Ecto neural progenitor cell (in vitro differentiated cells): ENCODE measurements around the gene BCAS4.
"Not testable (repeated sequence)": the region's sequence is repeated elsewhere in the genome, so short reads cannot be mapped to it uniquely, and the experiment has no call there.

Source experiments
- DNase-seq: peaks from one replicate; pipeline ENCODE4 v3.0.0-alpha.2; 2018; ENCODE audit warnings: low spot score

Gene BCAS4

GRCh38 chr20:50794846-50795634 lies at the start of gene BCAS4:
Gene BCAS4 (plus strand): TSS chr20:50795061. CDS start chr20:50795084, 23 bp downstream.
- DNase-seq: peak; percentile 89

DNA sequence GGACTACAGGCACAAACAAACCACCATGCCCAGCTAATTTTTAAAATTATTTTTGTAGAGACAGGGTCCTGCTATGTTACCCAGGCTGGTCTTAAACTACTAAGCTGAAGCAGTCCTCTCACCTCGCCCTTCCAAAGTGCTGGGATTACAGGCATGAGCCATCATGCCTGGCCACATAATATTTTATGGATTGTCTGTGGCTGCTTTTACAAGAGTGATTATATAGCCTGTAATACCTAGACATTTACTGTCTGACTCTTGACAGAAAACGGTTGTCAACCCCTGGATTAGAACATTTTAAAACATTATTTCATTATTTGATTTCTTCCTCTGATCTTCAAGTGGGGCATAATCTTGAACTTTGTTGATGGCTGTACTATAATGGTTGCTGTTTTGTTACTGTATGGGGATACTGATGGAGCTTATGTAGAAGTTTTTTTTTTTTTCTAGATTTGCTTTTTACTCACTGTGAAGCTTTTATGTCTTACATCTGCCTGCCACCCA lies 49.2 kb upstream of the BCAS4 start:
- DNase-seq: peak; percentile 15

GRCh38 chr20:50746138-50746940 lies 48.5 kb upstream of the BCAS4 start:
- no peak for DNase-seq

DNA sequence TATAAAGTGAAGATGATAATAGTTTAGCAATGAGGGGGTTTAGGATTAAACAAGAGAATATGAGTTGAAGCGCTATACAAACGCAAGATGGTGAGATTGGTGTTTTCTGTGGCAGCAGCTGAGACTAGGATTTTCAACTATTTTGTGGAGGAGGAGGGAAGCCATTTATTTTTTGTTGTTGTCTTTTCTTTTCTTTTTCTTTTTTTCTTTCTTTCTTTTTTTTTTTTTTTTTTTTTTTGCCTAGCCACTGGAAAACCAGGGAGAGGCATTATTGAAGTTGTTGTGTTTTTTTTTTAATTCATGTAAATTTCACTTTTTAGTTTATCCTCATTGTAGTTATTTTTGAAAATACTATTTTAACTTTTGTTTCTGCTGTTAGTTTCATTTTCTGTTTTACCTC lies 47.6 kb upstream of the BCAS4 start:
- DNase-seq: no peak

DNA sequence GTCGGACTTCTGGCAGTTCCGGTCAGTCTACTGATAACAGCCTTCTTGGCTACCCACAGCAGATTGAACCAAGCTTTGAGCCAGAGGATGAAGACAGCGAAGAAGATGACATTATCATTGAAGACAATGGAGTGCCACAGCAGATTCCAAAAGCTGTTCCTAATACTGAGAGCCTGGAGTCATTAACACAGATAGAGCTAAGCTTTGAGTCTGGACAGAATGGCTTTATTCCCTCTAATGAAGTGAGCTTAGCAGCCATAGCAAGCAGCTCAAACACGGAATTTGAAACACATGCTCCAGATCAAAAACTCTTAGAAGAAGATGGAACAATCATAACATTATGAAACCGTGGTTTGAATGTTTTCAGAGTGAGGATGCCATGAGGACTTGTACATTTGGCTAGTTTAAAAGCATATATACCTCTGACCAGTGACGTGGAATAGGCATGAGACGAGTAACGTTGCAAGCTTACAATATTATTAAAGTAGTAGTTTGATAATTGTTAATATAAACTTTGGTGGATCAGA lies 44.7 kb upstream of the BCAS4 start:
- DNase-seq: peak; percentile 15

- DNase-seq: no peak
These were observed 41.7 kb upstream of the BCAS4 start for GRCh38 chr20:50753152-50753551.

DNA sequence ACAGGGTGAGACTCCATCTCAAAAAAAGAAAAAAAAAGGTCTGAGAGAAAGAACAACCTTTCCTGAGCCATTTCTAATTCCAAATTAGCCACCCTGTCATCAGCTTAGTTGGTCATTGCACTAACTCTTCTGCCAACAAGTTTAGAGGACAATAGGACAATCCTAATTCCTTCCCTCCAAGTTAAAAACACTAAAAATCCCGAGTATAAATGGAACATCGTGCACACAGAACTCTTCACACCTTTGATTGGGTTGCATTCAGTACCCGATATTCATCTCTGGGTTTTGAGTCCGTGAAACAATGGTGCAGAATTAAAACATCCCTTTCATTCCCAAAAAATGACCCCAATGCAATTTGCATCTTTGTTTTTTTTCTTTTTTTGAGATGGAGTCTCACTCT lies 40.4 kb upstream of the BCAS4 start:
- DNase-seq: no peak

- DNase-seq: no peak
These were observed 38.4 kb upstream of the BCAS4 start for GRCh38 chr20:50756447-50756846.

- DNase-seq: no peak
These were observed 36.4 kb upstream of the BCAS4 start for GRCh38 chr20:50758469-50758868.

GRCh38 chr20:50758992-50759391 lies 35.9 kb upstream of the BCAS4 start:
- peak; percentile 36 for DNase-seq

- peak; percentile 23 for DNase-seq
These were observed 35.2 kb upstream of the BCAS4 start for GRCh38 chr20:50759678-50760077.

DNA sequence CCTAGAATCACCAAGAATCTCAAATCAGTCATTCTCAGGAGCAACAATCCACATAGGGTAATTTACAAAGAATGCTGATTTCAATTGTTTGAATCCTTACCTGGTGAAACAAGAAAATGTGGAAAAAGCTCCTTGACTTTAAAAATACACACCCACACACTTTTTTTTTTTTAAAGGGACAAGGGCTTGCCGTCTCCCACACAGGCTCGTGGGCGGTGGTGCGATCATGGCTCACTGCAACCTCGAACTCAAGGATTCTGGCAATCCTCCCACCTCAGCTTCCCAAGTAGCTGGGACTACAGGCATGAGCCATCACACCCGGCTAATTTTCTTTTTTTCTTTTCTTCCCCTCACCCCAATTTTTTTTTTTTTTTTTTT lies 32.8 kb upstream of the BCAS4 start:
- DNase-seq: peak; percentile 13

- DNase-seq: peak; percentile 32
These were observed 32.2 kb upstream of the BCAS4 start for GRCh38 chr20:50762435-50763220.

- DNase-seq: peak; percentile 34
These were observed 31.1 kb upstream of the BCAS4 start for GRCh38 chr20:50763550-50764458.

GRCh38 chr20:50765251-50765650 lies 29.6 kb upstream of the BCAS4 start:
- DNase-seq: peak; percentile 3

DNA sequence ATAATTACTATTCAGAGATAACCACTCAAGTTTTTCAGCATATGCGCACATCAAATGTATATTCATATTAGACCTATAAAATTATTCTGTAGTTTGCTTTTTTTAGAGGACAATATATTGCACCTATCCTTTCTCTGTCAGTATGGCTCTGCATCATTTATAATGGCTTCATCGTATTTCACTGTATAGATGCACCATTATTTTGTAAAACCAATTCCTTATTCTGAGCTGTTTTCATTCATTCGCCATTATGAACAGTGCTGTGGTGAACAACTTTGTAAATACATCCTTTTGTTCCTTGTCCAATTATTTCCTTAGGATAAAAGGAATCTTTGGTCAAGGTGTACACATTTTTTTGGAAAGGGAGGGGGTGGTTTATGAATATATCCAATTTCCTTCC lies 29.2 kb upstream of the BCAS4 start:
- DNase-seq: no peak

GRCh38 chr20:50766955-50767809 lies 27.7 kb upstream of the BCAS4 start:
- peak; percentile 44 for DNase-seq

- DNase-seq: peak; percentile 39
These were observed 25.9 kb upstream of the BCAS4 start for GRCh38 chr20:50768991-50769390.

DNA sequence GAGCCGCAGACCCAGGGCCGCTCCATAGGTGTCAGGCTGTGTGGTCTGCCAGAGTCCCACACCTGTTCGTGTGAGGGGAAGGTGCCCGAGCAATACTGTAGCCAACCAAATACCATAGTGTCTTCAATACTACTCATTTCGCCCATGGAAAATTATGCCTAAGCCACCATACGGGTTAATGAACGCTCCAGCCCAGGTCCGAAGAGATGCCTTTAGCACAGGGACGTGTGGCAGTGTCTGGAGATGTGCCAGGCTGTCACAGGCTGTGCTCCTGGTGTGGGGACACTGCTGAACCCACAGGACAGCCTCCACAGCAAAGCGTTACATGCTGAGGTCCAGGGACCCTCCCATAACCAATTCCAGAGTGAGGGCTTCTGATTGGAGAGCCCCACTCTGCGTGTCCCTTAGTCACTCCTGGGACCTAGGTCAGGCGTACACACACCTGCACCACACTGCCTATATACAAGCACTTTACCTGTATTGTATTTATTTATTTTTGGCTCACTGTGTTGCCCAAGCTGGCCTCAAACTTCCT lies 25.2 kb upstream of the BCAS4 start:
- not testable (repeated sequence) for DNase-seq
